Caco-2 (cell line): ENCODE data around the gene GMNC. TPM values are rescaled to one million over a fixed set of nuclear protein-coding genes. Genes with fewer than 3 reads are reported as not detected.

Source experiments
- BruUV-seq: library from RNA; stranded (reverse); fragments of 400-500 nt; replicated peaks from 2 replicates; lab custom pipeline; 2021; lab: Mats Ljungman, UMichigan
- CTCF ChIA-PET: fragments of 300-600 bp; sonication (Branson Sonifier 250); formaldehyde crosslinking; loops from one replicate; lab custom pipeline; 2022; ENCODE audit warnings: antibody characterized with exemption; lab: Charles Lee
- POLR2A ChIA-PET: fragments of 300-600 bp; sonication (Branson Sonifier 250); formaldehyde crosslinking; loops from one replicate; lab custom pipeline; 2022; ENCODE audit warnings: antibody characterized with exemption; lab: Charles Lee
- DNase-seq, 2 experiments: peaks; one replicate each; pipeline versions ENCODE4 v3.0.0 to v3.0.0-alpha.2; 2020 to 2022
- H3K27me3 ChIP-seq: replicated peaks from 2 replicates; pipeline ENCODE4 v1.6.0; 2011; ENCODE audit warnings: low read length; ENCODE audit not compliant: control insufficient read depth, insufficient read depth
- H3K36me3 ChIP-seq: 2 replicates; pipeline ENCODE4 v1.5.1; 2011; ENCODE audit warnings: low read length; ENCODE audit not compliant: control insufficient read depth, insufficient read depth
- H3K4me1 ChIP-seq: fragments of 250-450 bp; sonication (Bioruptor Pico); 2 replicates; pipeline ENCODE4 v1.5.1; 2020; ENCODE audit warnings: mild to moderate bottlenecking
- H3K4me3 ChIP-seq: 2 replicates; pipeline ENCODE4 v1.5.1; 2011; ENCODE audit warnings: low read depth, mild to moderate bottlenecking, control low read depth, low read length
- H3K9me3 ChIP-seq: fragments of 250-450 bp; sonication (Bioruptor Pico); 2 replicates; pipeline ENCODE4 v1.5.1; 2020; ENCODE audit warnings: mild to moderate bottlenecking, moderate library complexity
- H3K27ac Mint-ChIP-seq: one replicate; pipeline ENCODE4 v1.8.0; 2022; ENCODE audit warnings: mixed read lengths; ENCODE audit not compliant: unreplicated experiment
- H3K27me3 Mint-ChIP-seq: one replicate; pipeline ENCODE4 v1.8.0; 2022; ENCODE audit warnings: mixed read lengths; ENCODE audit not compliant: insufficient read depth, unreplicated experiment
- H3K36me3 Mint-ChIP-seq: one replicate; pipeline ENCODE4 v1.8.0; 2022; ENCODE audit warnings: mild to moderate bottlenecking, mixed read lengths; ENCODE audit not compliant: insufficient read depth, unreplicated experiment
- H3K4me1 Mint-ChIP-seq: one replicate; pipeline ENCODE4 v1.8.0; 2022; ENCODE audit warnings: low read depth, mixed read lengths; ENCODE audit not compliant: unreplicated experiment
- H3K4me3 Mint-ChIP-seq: one replicate; pipeline ENCODE4 v1.8.0; 2022; ENCODE audit warnings: mild to moderate bottlenecking, moderate library complexity, mixed read lengths; ENCODE audit not compliant: unreplicated experiment
- H3K9me3 Mint-ChIP-seq: one replicate; pipeline ENCODE4 v1.8.0; 2022; ENCODE audit warnings: mixed read lengths; ENCODE audit not compliant: unreplicated experiment
- intact Hi-C: fragments of 100-400 bp; cut with micrococcal nuclease; formaldehyde crosslinking; loops from one replicate; pipeline ENCODE4 v1.10.0; 2022; ENCODE audit not compliant: unreplicated experiment
- total RNA-seq: library from RNA; stranded (reverse); gene quantifications from 2 replicates; pipeline ENCODE4 v1.2.3, GENCODE V29; 2022
- TF ChIP-seq, protein P1 (sequence below), 2 experiments: fragments of 200-600 bp in 1 of 2; IDR thresholded peaks; 1 replicate in 1 of 2; 2 replicates in 1 of 2; pipeline versions ENCODE4 v1.5.1 to v1.8.0; 2011 to 2022; ENCODE audit warnings: antibody characterized with exemption in 1 of 2, control low read depth in 1 of 2, inconsistent platforms in 1 of 2, low read depth in 1 of 2, low read length in 1 of 2, mild to moderate bottlenecking in 1 of 2, moderate library complexity in 1 of 2; ENCODE audit not compliant: insufficient read depth in 1 of 2, severe bottlenecking in 1 of 2, unreplicated experiment in 1 of 2

GMNC gene
- total RNA-seq, 1 experiment from 2014 or later, result not detected

DNA sequence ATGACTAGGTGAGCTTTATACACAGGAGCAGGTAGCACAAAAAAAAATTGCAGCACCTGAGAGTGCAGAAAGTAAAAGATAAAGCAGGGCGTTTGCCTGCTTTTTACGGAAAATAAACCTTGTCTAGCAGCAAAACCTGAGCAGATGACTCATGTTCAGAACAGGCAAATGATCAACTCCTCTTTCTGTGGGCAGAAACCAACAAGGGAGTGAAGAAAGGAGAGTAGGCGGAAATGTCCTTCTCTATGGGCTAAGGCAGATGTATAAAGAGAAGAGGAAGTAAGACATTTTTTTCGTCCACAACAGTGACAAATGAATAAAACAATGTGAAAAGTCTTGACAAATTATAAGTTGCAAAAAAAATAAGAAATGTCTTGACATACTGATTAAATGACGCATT is 24.5 kb upstream of the GMNC start:
- no peaks in the 10 kb centered on the region for H3K9me3 ChIP-seq
- Mint-ChIP-seq H3K4me3 (no peak overlapping the region), H3K4me1 (no peaks in the 10 kb centered on the region), H3K27ac (no peak overlapping the region), H3K27me3 (peaks cover 12% of the 10 kb centered on the region), H3K36me3 (no peaks in the 10 kb centered on the region), H3K9me3 (no peaks in the 10 kb centered on the region)
- no peaks in the 10 kb centered on the region for H3K36me3 ChIP-seq
- no TSS peak for BruUV-seq
- ChIA-PET POLR2A (no interaction called here), CTCF (no interaction called here)
- intact Hi-C loops, result no loop called here
- H3K4me3 ChIP-seq, result no peak overlapping the region
- DNase-seq, result no peak
- TF ChIP-seq, protein P1, sequence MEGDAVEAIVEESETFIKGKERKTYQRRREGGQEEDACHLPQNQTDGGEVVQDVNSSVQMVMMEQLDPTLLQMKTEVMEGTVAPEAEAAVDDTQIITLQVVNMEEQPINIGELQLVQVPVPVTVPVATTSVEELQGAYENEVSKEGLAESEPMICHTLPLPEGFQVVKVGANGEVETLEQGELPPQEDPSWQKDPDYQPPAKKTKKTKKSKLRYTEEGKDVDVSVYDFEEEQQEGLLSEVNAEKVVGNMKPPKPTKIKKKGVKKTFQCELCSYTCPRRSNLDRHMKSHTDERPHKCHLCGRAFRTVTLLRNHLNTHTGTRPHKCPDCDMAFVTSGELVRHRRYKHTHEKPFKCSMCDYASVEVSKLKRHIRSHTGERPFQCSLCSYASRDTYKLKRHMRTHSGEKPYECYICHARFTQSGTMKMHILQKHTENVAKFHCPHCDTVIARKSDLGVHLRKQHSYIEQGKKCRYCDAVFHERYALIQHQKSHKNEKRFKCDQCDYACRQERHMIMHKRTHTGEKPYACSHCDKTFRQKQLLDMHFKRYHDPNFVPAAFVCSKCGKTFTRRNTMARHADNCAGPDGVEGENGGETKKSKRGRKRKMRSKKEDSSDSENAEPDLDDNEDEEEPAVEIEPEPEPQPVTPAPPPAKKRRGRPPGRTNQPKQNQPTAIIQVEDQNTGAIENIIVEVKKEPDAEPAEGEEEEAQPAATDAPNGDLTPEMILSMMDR (IDR thresholded peaks at IDR 0.05; ENCODE audit: insufficient read depth in 1 of 2, low read depth in 1 of 2, low read length in 1 of 2, severe bottlenecking in 1 of 2, unreplicated experiment in 1 of 2), result no peak
- H3K4me1 ChIP-seq, result no peaks in the 10 kb centered on the region
- no peaks in the 10 kb centered on the region for H3K27me3 ChIP-seq

DNA sequence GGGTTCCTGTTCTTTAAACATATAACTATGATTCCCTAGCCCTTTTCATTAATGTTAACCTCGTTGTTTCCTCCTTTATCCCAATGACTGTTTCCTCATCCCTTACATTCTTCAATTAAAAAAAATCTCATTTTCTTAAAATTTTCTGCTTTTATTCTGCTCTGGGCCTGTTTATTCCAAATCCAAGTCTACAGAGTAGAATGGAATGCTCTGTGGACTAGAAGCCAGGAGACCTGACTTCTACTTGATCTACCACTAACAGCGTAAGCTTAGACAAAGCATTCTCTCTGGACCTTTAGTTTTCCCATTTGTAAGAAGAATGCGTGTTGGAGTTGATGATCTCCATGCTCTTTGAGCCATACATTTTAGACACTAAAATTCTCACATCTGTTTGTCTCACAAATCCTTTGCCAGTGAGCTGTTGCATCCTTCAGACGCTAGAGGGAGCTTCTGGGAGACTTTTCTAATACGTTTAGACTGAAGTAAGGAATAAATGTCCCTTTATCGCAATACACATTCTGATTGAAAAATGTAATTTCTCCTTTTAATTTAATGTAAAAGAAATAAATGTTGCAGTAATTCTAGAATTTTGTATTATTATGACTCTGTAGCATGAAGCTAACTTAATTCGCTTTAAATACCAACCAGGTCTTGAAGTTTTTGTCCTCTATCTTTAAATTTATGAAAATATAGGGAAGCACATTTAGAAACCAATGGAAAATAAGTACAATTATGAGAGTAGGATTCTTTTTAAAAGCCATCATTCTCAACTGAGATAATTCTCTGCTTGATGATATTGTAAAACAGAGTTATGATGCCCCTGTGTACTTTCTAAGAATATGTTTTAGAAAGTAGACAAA is 21.7 kb upstream of the GMNC start:
- Mint-ChIP-seq H3K9me3 (no peaks in the 10 kb centered on the region), H3K27ac (no peak overlapping the region), H3K36me3 (no peaks in the 10 kb centered on the region), H3K4me3 (no peak overlapping the region), H3K4me1 (no peaks in the 10 kb centered on the region), H3K27me3 (peaks cover 12% of the 10 kb centered on the region)
- no peak overlapping the region for H3K4me3 ChIP-seq
- intact Hi-C loops, result loop anchor here (1.0 kb wide), 1 partner anchor 167 kb away; no protein-coding TSS in a partner anchor
- DNase-seq, result peak; percentile 51 to 57
- ChIA-PET POLR2A (no interaction called here), CTCF (interaction anchor here (1.0 to 1.1 kb wide), 2 partner anchors 164 to 167 kb away, joined by 3 to 13 read pairs; no protein-coding TSS in a partner anchor)
- no peaks in the 10 kb centered on the region for H3K4me1 ChIP-seq
- H3K9me3 ChIP-seq, result no peaks in the 10 kb centered on the region
- H3K27me3 ChIP-seq, result no peaks in the 10 kb centered on the region
- BruUV-seq, result no TSS peak
- H3K36me3 ChIP-seq, result no peaks in the 10 kb centered on the region
- TF ChIP-seq, protein P1 (IDR thresholded peaks at IDR 0.05; ENCODE audit: insufficient read depth in 1 of 2, low read depth in 1 of 2, low read length in 1 of 2, severe bottlenecking in 1 of 2, unreplicated experiment in 1 of 2), result peak; percentile 80 to 88

DNA sequence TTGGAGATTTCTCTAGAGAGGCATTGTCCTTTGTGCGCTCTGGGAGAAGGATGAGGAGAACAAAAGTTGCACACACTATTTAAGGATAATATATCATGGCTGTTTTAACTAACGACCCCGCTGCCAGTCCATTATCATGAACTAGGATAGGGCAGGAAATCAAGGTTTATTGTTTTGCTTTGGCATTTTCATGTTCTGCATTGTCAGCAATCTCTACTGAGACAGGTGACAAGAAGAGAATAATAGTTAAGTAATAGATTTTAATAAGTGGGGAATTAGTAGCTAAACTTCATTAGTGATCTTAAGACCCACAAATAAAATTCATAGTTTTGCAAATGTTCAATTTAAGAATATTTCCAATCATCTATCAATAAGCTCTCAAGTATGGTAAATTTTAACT is 20.6 kb upstream of the GMNC start:
- no TSS peak for BruUV-seq
- POLR2A ChIA-PET, result no interaction called here
- H3K4me3 Mint-ChIP-seq, result no peak overlapping the region

More for the DNA sequence above, 20.6 kb upstream of the GMNC start:
- Histone ChIP-seq H3K27me3 (no peaks in the 10 kb centered on the region), H3K9me3 (no peaks in the 10 kb centered on the region), H3K4me1 (no peaks in the 10 kb centered on the region), H3K4me3 (no peak overlapping the region), H3K36me3 (no peaks in the 10 kb centered on the region)
- CTCF ChIA-PET, result no interaction called here
- no peak overlapping the region for H3K27ac Mint-ChIP-seq
- no peak for DNase-seq
- peaks cover 12% of the 10 kb centered on the region for H3K27me3 Mint-ChIP-seq
- H3K36me3 Mint-ChIP-seq, result no peaks in the 10 kb centered on the region
- H3K4me1 Mint-ChIP-seq, result no peaks in the 10 kb centered on the region
- intact Hi-C loops, result no loop called here
- TF ChIP-seq, protein P1 (IDR thresholded peaks at IDR 0.05; ENCODE audit: insufficient read depth in 1 of 2, low read depth in 1 of 2, low read length in 1 of 2, severe bottlenecking in 1 of 2, unreplicated experiment in 1 of 2), result no peak
- no peaks in the 10 kb centered on the region for H3K9me3 Mint-ChIP-seq
